ENCODE results near the gene FGL2.
"Not testable (repeated sequence)": the region's sequence is repeated elsewhere in the genome, so short reads cannot be mapped to it uniquely, and the experiment has no call there.

The FGL2 gene, protein sequence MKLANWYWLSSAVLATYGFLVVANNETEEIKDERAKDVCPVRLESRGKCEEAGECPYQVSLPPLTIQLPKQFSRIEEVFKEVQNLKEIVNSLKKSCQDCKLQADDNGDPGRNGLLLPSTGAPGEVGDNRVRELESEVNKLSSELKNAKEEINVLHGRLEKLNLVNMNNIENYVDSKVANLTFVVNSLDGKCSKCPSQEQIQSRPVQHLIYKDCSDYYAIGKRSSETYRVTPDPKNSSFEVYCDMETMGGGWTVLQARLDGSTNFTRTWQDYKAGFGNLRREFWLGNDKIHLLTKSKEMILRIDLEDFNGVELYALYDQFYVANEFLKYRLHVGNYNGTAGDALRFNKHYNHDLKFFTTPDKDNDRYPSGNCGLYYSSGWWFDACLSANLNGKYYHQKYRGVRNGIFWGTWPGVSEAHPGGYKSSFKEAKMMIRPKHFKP

DNA sequence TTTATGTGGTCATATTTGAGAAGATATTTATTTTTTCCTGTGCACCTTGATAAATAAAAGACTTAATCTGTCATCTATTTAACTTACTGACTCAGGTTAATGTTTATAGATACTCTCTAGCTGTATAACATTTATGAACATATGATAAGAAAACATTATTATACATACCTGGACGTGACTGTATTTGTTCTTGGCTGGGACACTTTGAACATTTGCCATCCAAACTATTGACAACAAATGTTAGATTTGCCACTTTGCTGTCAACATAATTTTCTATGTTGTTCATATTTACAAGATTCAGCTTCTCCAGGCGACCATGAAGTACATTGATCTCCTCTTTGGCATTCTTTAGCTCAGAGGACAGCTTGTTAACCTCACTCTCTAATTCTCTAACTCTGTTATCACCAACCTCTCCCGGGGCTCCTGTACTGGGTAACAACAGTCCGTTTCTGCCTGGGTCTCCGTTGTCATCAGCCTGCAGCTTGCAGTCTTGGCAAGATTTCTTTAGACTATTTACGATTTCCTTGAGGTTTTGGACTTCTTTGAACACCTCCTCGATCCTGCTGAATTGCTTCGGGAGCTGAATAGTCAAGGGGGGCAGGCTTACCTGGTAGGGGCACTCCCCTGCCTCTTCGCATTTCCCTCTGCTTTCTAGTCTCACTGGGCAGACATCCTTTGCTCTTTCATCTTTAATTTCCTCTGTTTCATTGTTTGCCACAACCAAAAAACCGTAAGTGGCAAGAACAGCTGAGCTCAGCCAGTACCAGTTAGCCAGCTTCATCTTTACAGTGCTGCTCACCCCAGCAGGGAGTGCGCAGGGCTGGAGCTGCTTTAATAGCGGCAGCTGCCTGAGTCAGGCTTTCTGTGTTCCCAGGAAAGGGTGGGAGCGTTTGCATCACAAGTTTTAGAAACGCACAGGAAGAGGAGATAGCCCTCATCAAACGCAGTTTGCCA is at the start of gene FGL2:
FGL2 (minus strand) TSS at position 807 of the 954 bp plus-strand sequence; CDS start at position 781, 26 bp downstream.
- DNase-seq: no peak

DNA sequence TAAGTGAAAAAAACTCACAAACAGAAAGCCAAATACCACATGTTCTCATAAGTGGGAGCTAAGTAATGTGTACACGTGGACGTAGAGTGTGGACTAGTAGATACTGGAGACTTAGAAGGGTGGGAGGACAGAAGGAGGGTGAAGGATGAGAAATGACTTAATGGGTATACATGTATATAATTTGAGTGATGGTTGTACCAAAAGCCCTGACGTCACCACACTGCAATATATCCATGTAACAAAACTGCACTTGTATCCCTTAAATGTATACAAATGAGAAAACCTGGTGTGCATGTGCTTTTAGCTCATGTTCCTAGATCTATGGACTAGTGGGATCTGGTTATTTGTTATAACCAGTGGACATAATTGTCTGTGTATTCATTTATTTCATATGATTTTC is 48.5 kb upstream of the FGL2 start:
- DNase-seq: no peak

DNA sequence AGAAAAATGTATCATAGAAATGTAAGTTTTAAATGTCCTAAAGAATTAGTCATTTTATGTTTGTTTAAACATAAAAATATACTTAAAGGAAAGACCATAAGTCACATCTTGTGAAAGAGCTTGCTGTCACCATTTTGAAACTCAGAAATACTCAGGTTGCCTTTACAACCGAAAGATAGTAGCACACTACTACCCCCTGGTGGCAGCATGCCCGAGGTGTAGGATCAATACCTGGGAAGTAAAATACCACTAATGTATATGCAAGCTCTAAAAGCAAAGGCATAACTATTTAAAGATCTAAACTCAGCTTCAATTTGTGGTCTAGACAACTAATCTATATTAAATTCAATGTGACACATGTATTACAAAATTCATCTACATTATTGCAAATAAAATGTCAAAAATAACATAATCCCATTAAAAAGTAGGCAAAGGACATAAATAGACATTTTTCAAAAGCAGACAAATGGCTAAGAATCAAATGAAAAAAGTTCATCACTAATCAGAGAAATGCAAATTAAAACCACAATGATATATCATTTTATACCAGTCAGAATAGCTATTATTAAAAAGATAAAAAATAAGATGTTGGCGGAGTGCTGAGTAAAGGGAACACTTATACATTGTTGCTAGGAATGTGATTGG is 47.7 kb upstream of the FGL2 start:
- DNase-seq: peak; percentile 30

DNA sequence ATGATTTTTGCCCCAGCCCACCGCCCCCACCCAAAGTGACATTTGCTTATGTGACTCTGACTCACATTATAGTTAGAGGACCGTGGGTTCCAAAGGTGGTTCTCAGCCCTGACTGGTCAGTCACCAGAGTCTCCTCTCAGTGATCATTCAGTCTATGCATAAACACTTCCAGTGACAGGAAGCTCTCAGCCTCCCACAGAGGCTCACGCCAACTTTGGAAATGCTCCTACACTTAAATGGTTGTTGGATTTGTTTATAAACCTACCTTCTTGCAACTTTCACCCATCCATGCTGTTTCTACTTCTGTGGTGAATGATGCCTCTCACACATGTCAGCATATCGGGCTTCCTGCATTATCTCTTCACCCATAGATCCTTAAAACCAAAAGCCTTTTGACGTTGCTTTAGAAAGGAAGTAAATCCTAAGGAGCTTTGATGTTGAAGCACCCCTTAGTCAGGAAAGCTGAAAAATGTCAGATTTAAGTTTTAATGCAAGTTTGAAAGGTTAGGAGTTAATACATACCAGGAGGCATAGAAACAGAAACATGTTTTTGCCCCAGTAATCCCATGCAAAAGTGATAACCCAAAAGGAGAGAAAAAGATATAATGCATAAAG is 46.5 kb upstream of the FGL2 start:
- DNase-seq: no peak

DNA sequence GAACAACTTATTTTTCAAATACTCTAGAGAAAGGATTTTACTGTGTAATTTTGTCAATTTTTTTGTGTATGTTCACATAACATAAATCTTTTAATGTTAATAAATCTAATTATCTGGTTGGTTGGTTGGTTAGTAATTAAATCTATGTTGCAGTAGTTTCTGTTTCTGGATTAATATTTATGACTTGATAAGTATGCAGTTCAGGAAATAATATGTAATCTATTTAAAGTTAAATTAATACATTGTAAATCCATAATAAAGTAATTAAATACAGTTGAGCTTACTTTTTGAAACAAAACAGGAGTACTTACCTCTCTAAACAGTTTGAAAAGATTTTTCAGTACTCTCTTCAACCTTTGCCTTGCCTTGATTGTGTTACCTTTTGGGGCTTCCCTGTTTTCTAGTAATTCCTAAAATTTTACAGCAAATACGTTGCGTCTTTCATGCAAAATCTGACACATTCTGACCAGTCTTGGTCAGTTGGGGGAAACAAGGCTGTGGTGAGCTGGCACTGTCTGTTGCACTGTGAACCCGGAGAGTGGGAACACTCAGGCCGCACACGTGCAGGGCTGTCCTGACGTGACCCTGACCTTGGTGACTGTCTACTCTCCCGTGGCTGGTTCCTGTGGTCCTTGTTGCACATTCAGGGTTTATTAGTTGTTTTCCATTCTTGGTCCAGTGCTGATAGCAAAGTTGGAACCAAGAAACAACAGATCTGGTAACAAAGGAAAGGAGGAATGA is 45.6 kb upstream of the FGL2 start:
- DNase-seq: no peak

DNA sequence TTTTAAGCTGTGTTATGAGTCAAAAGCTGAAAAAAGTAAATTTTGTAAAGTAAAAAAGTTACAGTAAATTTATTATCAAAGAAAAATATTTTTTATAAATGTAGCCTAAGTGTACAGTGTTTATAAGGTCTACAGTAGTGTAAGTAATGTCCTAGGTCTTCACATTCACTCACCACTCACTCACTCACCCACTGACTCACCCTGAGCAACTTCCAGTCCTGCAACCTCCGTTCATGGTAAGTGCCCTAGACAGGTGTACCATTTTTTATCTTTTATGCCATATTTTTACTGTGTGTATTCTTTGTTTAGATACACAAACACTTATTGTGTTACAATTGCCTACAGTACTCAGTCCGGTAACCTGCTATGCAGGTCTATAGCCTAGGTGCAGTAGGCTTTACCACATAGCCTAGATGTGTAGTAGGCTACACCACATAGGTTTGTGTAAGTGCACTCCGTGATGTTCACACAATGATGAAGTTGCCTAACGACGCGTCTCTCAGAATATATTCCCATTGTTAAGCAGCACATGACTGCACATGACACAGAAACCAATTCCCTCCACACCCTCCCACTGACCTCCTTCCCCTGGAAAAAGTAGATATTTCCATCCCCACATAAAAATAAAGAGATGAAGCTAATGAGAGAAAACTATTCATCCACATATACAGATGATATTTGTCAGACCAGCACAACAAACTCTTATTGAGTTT is 44.8 kb upstream of the FGL2 start:
- DNase-seq: no peak

DNA sequence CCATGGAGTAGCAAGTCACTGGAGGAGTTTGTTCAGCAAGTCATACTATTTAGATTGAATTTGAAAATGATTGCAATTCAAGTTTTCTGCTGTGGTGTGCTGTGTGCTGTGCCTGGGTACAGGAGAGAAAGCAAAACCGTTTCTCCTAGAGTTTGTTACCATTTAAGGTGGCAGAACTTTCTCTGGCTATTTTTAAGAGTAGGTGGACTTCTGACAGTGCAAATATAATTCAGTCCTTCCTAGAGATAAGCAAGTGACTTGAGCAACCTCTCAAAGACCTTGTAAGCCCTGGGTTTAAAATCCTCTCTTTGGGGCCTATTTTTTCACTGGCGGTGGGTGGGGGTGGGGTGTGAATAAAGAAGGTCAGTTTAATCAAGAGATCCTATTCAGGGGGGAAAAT is 42.9 kb upstream of the FGL2 start:
- no peak for DNase-seq

DNA sequence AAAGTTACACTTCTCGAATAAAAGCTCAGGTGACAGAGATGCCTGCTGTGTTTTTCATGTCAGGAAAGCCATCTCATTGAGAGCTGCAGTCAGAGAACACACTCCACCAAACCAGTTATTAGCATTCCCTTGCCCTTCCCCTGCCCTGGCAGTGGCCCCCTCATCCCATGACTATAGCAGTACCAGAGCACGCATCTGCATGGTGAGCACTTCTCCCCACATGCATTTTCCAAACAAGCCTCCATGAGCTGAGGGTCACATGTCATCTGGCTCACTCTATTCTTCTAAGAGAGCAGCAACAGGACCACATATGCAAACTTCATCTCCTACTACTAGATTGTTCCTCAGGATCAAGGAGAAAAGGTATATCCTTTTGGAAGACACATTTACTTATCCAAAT is 42.4 kb upstream of the FGL2 start:
- no peak for DNase-seq

DNA sequence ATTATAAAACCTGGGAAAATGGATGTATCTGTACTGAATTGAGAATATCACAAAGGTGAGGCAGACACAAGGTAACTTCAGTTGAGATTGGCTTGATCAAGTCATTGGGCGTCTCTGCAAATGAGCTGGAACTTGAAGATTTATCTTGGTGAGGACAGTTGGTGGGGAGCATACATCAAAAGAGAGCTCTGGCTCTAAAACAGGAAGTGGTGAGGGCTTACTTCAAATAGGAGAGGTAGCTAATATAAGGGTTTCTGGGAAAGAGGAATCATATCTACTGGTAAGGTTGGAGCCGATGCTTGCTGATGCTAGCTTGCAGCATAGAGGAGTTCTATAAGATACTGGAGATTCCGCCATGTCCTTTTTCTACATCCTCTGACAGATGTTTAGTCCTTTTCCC is 39.9 kb upstream of the FGL2 start:
- DNase-seq: no peak

DNA sequence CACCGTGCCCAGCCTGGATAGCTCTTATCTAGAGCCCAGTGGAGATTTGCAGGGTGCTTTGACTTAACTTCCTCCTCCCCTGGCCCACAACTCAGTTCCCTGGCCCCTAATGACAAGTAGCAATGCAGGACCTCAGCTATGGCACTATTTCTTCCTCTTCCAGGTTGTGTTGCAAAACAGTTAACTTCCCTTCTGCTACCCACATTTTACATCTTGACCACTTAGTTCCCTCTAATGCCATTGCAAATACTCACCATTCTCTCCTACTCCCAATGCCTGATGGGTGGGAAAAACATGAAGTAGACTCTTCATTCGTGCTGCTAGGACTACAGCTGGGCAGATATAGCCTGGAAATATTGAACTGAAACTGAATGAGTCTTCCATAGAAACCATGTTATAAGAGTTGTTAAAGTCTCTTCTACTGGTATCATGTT is 39.1 kb upstream of the FGL2 start:
- DNase-seq: no peak

DNA sequence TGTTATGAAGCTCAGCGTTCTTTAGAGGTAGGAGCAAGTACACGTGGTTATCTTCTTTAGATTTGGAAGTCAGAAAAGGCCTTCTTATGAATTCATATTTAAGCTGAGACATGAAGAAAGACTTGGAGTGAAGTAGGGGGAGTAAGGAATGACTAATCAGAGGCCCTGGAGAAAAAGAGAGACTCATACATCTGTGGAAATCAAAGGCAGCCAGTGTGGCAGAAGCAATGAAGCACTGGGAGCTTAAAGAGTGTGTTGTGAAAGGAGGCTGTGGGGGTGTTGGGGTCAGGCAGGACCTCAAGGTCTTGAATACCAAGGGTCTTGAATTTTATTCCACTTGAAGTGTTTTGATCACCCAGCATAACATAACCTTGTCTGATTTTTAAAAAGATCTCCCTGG is 35.7 kb upstream of the FGL2 start:
- no peak for DNase-seq

DNA sequence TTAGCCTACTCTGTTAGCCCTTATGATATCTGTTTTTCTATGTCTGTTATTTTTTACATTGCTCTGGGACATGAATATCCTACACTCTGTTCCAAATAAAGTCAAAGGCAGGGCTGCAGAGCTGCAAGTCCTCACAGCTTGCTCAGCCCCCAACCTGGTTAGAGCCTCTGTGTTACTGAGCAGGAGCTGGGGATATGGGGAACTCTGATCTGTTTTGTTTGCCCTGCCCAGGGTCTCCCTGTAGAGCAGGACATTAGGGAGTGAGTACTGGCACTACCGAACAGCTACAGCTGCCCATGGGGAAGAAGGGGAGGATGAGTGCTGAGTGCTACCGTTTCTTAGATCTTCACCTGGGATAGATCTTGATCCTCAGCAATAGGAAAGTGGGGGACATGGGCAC is 32.8 kb upstream of the FGL2 start:
- no peak for DNase-seq

DNA sequence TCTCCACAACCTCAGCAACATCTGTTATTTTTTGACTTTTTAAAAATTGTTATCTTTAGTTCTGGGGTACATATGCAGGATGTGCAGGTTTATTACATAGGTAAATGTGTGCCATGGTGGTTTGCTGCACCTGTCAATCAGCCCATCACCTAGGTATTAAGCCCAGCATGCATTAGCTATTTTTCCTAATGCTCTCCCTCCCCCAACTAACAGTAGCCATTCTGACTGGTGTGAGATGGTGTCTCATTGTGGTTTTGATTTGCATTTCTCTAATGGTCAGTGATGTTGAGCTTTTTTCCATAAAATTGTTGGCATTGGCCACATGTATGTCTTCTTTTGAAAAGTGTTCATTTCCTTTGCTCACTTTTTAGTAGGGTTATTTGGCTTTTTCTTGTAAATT is 29.2 kb upstream of the FGL2 start:
- DNase-seq: not testable (repeated sequence)

DNA sequence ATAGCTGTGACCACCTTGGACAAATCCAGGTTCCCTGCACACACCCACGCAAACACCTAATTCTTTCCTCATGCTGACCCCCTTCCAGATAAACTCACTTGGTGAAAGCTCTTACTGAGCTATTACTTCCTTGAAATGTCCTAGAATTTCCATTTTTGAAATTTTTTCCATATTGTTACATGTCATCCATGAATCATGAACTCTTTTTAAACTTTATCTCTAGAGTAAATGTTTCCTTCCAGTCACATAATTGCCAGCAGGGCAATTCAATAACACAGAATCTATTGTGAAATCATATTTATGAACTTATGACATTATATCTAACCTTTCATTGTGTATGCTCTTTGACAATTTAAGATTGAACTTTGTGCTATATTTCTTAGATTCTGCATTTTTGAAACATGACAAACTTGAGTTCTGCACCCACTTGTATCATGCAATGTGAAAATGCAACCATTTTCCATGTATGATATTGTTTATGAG is 26.8 kb upstream of the FGL2 start:
- no peak for DNase-seq

DNA sequence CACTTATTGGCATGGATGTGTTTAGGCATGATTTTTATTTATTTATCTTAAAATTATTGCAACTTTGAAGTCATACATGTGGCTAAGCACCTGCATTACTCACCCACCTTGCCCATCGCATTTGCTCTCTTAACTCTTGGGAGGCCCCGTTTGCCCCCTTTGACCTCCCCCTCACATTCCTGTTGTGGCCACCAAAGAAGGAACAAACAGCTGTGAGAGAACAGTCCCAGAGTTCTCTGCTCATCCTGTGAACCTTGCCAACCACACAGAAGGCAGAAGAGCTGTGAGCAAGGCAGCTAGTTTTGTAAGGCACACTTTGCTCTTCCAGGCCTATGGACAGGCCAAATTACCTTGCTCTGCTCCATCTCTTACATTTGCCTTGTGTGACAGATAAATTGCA is 23.6 kb upstream of the FGL2 start:
- no peak for DNase-seq

DNA sequence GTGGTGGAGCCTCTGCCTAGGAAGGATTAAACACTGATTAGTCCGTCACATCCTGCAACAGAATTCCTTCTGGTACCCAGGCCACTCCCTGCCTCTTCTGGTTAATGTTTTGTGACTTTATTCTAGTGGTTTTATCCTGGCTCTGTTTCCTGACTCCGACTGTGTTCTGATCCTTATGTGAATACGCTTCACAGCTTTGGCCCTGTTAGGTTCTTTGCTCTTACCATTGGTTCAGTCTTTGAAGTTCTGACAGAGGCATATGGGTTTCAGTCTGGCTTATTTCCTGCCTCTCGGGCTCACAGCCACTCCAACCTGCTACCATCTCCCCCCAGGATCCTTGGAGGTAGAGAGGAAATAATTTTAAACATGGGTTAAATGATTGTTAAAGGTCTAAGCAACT is 23.2 kb upstream of the FGL2 start:
- no peak for DNase-seq

DNA sequence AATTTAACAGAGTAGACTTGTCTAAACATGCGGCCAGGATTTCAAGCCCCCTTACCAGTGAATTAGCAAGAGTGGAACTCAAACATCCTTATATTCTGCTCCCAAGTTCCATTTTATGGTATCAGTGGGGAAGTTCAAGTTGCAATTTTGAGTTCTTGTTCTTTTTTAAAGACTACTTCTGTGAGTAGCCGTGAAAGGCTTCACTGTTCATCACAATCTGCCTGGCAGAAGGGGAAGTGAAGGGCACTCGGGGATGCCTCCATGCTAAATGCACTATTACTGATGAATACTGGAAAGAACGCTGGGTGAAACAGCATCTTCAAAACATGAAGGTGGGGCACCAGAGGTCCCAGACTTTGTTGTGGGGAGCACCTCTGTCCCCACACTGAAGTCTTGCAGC is 22.4 kb upstream of the FGL2 start:
- no peak for DNase-seq

DNA sequence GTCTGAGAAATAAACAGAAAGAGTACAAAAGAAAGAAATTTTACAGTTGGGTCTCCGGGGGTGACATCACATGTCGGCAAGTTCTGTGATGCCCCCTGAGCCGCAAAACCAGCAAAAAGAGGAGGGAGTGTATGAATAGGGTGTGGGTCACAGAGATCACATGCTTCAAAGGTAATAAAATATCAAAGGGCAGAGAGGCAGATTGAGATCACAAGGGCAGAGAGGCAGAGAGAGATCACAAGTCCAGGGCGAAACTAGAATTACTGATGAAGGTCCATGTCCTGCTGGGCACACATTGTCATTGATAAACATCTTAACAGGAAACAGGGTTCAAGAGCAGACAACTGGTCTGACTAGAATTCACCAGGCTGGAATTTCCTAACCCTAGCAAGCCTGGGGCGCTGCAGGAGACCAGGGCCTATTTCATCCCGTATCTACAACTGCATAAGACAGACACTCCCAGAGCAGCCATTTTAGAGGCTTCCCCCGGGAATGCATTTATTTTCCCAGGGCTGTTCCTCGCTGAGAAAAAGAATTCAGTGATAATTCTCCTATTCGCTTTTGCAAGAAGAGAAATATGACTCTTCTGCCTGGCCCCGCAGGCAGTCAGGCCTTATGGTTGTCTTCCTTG is 20.2 kb upstream of the FGL2 start:
- not testable (repeated sequence) for DNase-seq

DNA sequence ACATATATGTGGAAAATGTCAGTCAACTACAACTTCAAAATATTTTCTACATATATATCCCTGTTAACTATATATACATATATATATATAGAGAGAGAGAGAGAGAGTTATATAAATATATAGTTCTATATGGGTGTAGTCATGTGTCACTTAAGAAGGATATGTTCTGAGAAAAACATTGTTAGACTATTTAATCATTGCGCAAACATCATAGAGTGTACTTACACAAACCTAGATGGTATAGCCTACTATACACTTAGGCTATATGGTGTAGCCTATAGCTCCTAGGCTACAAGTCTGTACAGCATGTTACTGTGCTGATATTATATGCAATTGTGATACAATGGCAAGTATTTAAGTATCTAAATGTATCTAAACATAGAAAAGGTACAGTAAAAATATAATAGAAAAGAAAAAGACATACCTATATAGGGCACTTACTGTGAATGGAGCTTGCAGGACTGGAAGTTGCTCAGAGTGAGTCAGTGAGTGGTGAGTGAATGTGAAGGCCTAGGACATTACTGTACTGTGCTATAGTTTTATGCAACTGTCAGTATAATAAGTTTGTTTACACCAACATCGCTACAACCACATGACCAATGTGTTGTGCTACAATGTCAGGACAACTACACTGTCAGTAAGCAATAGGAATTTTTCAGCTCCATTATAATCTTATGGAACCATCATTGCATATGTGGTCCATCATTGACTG is 18.0 kb upstream of the FGL2 start:
- DNase-seq: no peak

DNA sequence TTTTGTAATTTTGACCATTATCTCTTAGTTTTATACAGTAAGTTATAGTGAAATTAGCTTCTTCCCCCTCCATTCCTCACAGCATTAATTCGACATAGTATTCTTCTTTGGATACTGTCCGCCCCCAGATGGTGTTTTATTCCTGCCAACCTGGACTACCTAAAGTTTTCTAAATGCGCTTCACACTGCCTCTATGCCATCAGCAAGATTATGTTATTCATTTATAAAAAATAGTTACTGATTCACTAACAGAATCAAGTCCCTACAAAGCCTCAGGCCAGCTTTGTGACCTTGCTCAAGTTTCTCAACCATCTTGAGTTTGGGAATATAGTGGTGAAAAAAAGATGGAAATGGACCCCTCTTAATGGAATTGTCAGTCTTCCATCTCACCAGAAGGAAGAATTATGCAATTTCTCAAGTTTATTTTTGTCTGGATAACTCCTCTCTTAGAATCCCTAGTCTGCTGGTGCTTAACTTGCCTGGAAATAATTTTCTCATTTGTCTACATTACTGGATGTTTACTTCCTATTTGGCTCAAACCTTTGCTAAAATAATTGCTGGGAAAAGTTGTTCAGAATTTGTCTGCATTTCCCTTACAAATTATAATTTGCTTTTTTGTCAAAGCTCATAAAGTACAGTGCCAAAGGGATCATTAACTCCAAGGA is 16.7 kb upstream of the FGL2 start:
- DNase-seq: no peak
